ENCODE measurements around the gene CSNK1A1L.

DNA sequence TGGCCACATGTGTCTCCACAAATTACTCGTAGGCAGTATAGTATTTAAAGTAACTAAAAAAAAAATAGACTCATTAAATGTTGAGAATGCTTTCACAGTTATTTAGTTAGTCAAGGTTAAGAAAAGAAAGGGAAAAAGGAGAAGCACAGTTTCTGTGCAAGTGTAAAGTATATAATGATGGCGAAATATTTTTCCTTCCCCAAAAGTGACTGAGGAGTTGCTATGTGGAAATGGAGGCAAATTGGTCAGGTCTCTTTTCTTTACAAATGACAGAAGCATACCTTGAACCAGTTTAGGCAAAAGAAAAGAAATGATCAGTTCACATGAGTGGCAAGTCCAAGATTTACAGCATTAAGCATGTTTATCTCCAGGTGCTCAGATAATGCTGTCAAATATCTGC lies 18.0 kb downstream of the CSNK1A1L start:
- no peak for TF ChIP-seq EZH2 (IDR thresholded peaks at IDR 0.05)
- no peak for TF ChIP-seq FOXP2 (optimal IDR thresholded peaks at IDR 0.05; ENCODE audit: control extremely low read depth, extremely low read length, insufficient read depth)
- no peak for TF ChIP-seq POLR2AphosphoS5 (IDR thresholded peaks at IDR 0.05; ENCODE audit: borderline replicate concordance, low read depth, low read length)

Measured in SK-N-MC (cell line).